Measurements from ENCODE around the gene NEK9. TPM values are rescaled to one million over a fixed set of nuclear protein-coding genes. Genes with fewer than 3 reads are reported as not detected.

NEK9 gene
- total RNA-seq, 1 experiment from 2014 or later = 56.5 TPM

- no peaks in the 10 kb centered on the region for H3K9me3 Mint-ChIP-seq
- peak overlapping the region in 2 of 3 experiments; percentile 21 to 74; a peak in 1 of 7 replicates for H3K27ac Mint-ChIP-seq
- H4K8ac ChIP-seq (replicated peaks; ENCODE audit: insufficient read length, low read depth, low read length) = no peak overlapping the region
- H3K9me3 ChIP-seq (ENCODE audit: control insufficient read depth, low read depth, low read length) = no peaks in the 10 kb centered on the region
- H3K4me3 Mint-ChIP-seq = no peak overlapping the region
- no peak overlapping the region for H4K5ac ChIP-seq (ENCODE audit: insufficient read length, low read depth, low read length)
- H2AK5ac ChIP-seq (ENCODE audit: insufficient read length, low read length) = no peak overlapping the region
- H3K9ac ChIP-seq (ENCODE audit: extremely low read depth, insufficient read length, low read length) = no peak overlapping the region
- no peaks in the 10 kb centered on the region for H3K23me2 ChIP-seq (ENCODE audit: insufficient read length, low read depth, low read length, poor library complexity, severe bottlenecking)
- H3K14ac ChIP-seq (ENCODE audit: insufficient read depth, low read length) = no peak overlapping the region
- H3T11ph ChIP-seq (ENCODE audit: low read length) = no peak overlapping the region
- no peaks in the 10 kb centered on the region for H3K79me1 ChIP-seq (ENCODE audit: insufficient read depth, low read depth, low read length, poor library complexity, severe bottlenecking)
- no peak overlapping the region for H3K18ac ChIP-seq (ENCODE audit: insufficient read length, low read depth, low read length)
- H3K79me2 ChIP-seq (ENCODE audit: insufficient read depth, low read length) = no peaks in the 10 kb centered on the region
- peaks cover 6 to 25% (median 24%) of the 10 kb centered on the region in 3 experiments; a peak in 6 of 7 replicates for H3K36me3 Mint-ChIP-seq (ENCODE audit: insufficient read depth in 1 of 3, low read depth in 3 of 3)
- no peak overlapping the region for H2BK20ac ChIP-seq (ENCODE audit: low read depth, low read length, poor library complexity, severe bottlenecking)
- H3K4me1 ChIP-seq (ENCODE audit: insufficient read depth, low read length) = no peaks in the 10 kb centered on the region; the same call in 1 of the 2 replicates
- H3K27me3 ChIP-seq (ENCODE audit: insufficient read depth, low read length) = no peaks in the 10 kb centered on the region
- H2BK120ac ChIP-seq (ENCODE audit: low read depth, low read length, poor library complexity, severe bottlenecking) = no peak overlapping the region
- no peaks in the 10 kb centered on the region for H4K20me1 ChIP-seq (ENCODE audit: control insufficient read depth, insufficient read depth, insufficient read length)
- H3K56ac ChIP-seq (ENCODE audit: insufficient read length, low read depth, low read length) = no peak overlapping the region
- WGBS (ENCODE audit: extremely low coverage, insufficient read length, low lambda C conversion rate) = no CpG with 5 or more reads among the region's 9 CpGs
- no peak overlapping the region for H3K4me2 ChIP-seq (ENCODE audit: insufficient read depth, insufficient read length, low read length)
- H3K23ac ChIP-seq (ENCODE audit: insufficient read length, low read depth, low read length) = no peak overlapping the region
- no peaks in the 10 kb centered on the region for H3K27me3 Mint-ChIP-seq (ENCODE audit: low read depth)
- H2BK12ac ChIP-seq (ENCODE audit: insufficient read length, low read depth, low read length) = no peak overlapping the region
- DNase-seq = no peak
- no peak overlapping the region for H2BK5ac ChIP-seq (ENCODE audit: insufficient read length, low read length)
- H2BK15ac ChIP-seq (ENCODE audit: low read depth, low read length) = no peak overlapping the region
- H4K91ac ChIP-seq (ENCODE audit: insufficient read length, low read depth, low read length) = no peak overlapping the region
- peaks cover 10 to 12% of the 10 kb centered on the region in 2 experiments for H3K4me1 Mint-ChIP-seq
- no peak overlapping the region for H3K4ac ChIP-seq (ENCODE audit: low read depth, low read length)
- no peak for TF ChIP-seq CTCF (conservative IDR thresholded peaks at IDR 0.05)
- H2AFZ ChIP-seq (ENCODE audit: low read length) = no peak overlapping the region
- no peak overlapping the region for H3K27ac ChIP-seq (ENCODE audit: insufficient read length, low read depth, low read length)
These were observed 17.1 kb upstream of the NEK9 start for GRCh38 chr14:75143761-75144527.
